GM23338 (cell line): Measurements from ENCODE around the gene LSM14A. TPM values are rescaled to one million over a fixed set of nuclear protein-coding genes. Genes with fewer than 3 reads are reported as not detected.

Source experiments
- ATAC-seq: fragments of 200-7000 bp; cut with Tn5 transposase; 3 replicates; pipeline ENCODE4 v1.9.1; 2020
- DNase-seq: peaks from one replicate; pipeline ENCODE4 v3.0.0-alpha.2; 2015; ENCODE audit warnings: low spot score
- H2AFZ ChIP-seq: fragments of 200-600 bp; sonication (generic); 2 replicates; pipeline ENCODE4 v1.8.0; 2016; ENCODE audit warnings: antibody characterized with exemption, mild to moderate bottlenecking, moderate library complexity
- H3F3A ChIP-seq: fragments of 200-600 bp; sonication (generic); replicated peaks from 2 replicates; pipeline ENCODE4 v1.8.0; 2017; ENCODE audit warnings: antibody characterized with exemption, mixed run types, low read depth
- H3K27ac ChIP-seq: fragments of 200-600 bp; sonication (generic); 2 replicates; pipeline ENCODE4 v1.6.1; 2016; ENCODE audit warnings: low read depth
- H3K27me3 ChIP-seq: fragments of 200-600 bp; sonication (generic); 2 replicates; pipeline ENCODE4 v1.8.0; 2016; ENCODE audit warnings: mild to moderate bottlenecking, mixed run types, moderate library complexity; ENCODE audit not compliant: insufficient read depth
- H3K36me3 ChIP-seq: fragments of 200-600 bp; sonication (generic); 2 replicates; pipeline ENCODE4 v1.8.0; 2016; ENCODE audit warnings: mild to moderate bottlenecking; ENCODE audit not compliant: insufficient read depth
- H3K4me1 ChIP-seq: fragments of 200-600 bp; sonication (generic); 2 replicates; pipeline ENCODE4 v1.8.0; 2016; ENCODE audit warnings: mild to moderate bottlenecking, moderate library complexity; ENCODE audit not compliant: insufficient read depth
- H3K4me2 ChIP-seq: fragments of 200-600 bp; sonication (generic); 2 replicates; pipeline ENCODE4 v1.7.1; 2017; ENCODE audit warnings: mixed run types
- H3K4me3 ChIP-seq: fragments of 200-600 bp; sonication (generic); 2 replicates; pipeline ENCODE4 v1.6.1; 2016; ENCODE audit warnings: mixed run types
- H3K79me2 ChIP-seq: fragments of 200-600 bp; sonication (generic); replicated peaks from 2 replicates; pipeline ENCODE4 v1.8.0; 2017; ENCODE audit warnings: mild to moderate bottlenecking; ENCODE audit not compliant: insufficient read depth
- H3K9me2 ChIP-seq: fragments of 200-600 bp; sonication (generic); 2 replicates; pipeline ENCODE4 v1.8.0; 2017; ENCODE audit not compliant: insufficient read depth
- H4K20me1 ChIP-seq: fragments of 200-600 bp; sonication (generic); replicated peaks from 2 replicates; pipeline ENCODE4 v1.8.0; 2017; ENCODE audit warnings: mild to moderate bottlenecking; ENCODE audit not compliant: insufficient read depth
- H3K27ac Mint-ChIP-seq: 2 replicates; pipeline ENCODE4 v1.8.0; 2020; ENCODE audit warnings: inconsistent platforms, mild to moderate bottlenecking, moderate library complexity, mixed read lengths
- H3K27me3 Mint-ChIP-seq: 3 replicates; pipeline ENCODE4 v1.8.0; 2022; ENCODE audit warnings: low read depth, mild to moderate bottlenecking, moderate library complexity, mixed read lengths, inconsistent platforms; ENCODE audit not compliant: insufficient read depth, poor library complexity
- H3K36me3 Mint-ChIP-seq: 3 replicates; pipeline ENCODE4 v1.8.0; 2021; ENCODE audit warnings: low read depth, mild to moderate bottlenecking, inconsistent platforms, moderate library complexity, mixed read lengths
- H3K4me1 Mint-ChIP-seq: 3 replicates; pipeline ENCODE4 v1.8.0; 2020; ENCODE audit warnings: mild to moderate bottlenecking, inconsistent platforms, mixed read lengths
- H3K4me3 Mint-ChIP-seq: 3 replicates; pipeline ENCODE4 v1.8.0; 2021; ENCODE audit warnings: moderate library complexity, mild to moderate bottlenecking, inconsistent platforms, mixed read lengths
- H3K9me3 Mint-ChIP-seq: 3 replicates; pipeline ENCODE4 v1.8.0; 2020; ENCODE audit warnings: moderate library complexity, mild to moderate bottlenecking, inconsistent platforms, mixed read lengths
- EZH2 ChIP-seq: fragments of 200-600 bp; sonication (generic); IDR thresholded peaks from one replicate; pipeline ENCODE4 v1.8.0; 2017; ENCODE audit warnings: antibody characterized with exemption, mild to moderate bottlenecking, low read depth; ENCODE audit not compliant: unreplicated experiment
- EZH2phosphoT487 ChIP-seq: fragments of 200-600 bp; sonication (generic); IDR thresholded peaks from one replicate; pipeline ENCODE4 v1.8.1; 2018; ENCODE audit warnings: antibody characterized with exemption; ENCODE audit not compliant: unreplicated experiment
- NANOG ChIP-seq: IDR thresholded peaks from 2 replicates; pipeline ENCODE4 v1.6.1; 2016; ENCODE audit warnings: antibody characterized with exemption, borderline replicate concordance
- STAT1 ChIP-seq: IDR thresholded peaks from one replicate; pipeline ENCODE4 v1.6.1; 2016; ENCODE audit warnings: antibody characterized with exemption; ENCODE audit not compliant: unreplicated experiment
- ZNF331 ChIP-seq: fragments of 250-450 bp; sonication (Bioruptor Pico); IDR thresholded peaks from 2 replicates; pipeline ENCODE4 v1.5.0; 2020; ENCODE audit warnings: low read depth, mild to moderate bottlenecking, moderate library complexity
- polyA plus RNA-seq: library from polyadenylated mRNA; unstranded; fragments of >200 nt; fragmentation: Nextera tagmentation; extraction: Ambion mirVana; gene quantifications from 2 replicates; pipeline ENCODE4 v1.2.1, GENCODE V29; 2016
- total RNA-seq: library from RNA; depleted of rRNA; stranded (reverse); fragments of >200 nt; shearing (Covaris generic); gene quantifications from 2 replicates; pipeline ENCODE4 v1.2.3, GENCODE V29; 2014
- TF ChIP-seq, protein P1 (sequence below): fragments of 250-450 bp; sonication (Bioruptor Pico); IDR thresholded peaks from 2 replicates; pipeline ENCODE4 v1.5.0; 2020; ENCODE audit warnings: mild to moderate bottlenecking, moderate library complexity

Gene LSM14A
- total and polyA plus RNA-seq, 2 experiments from 2014 or later, result 109 to 166 TPM

DNA sequence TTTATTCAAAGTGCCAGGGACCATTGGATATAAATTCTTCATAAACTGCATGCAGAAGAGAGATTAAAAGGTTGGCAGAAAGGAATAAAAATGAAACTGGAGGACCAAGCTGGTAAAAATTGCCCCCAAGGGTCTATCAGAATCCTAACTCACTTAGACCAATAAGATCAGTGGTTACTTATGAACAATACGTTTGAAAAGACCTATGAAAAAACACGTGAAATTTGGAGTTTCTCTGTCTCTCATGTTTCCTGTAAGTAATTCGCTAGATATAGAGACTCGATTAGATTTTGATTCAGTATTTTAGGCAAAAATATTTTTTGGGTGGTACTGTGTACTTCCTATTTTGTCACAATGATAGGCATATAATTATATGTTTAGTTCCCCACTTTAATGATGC lies 104.9 kb downstream of the LSM14A start:
- Histone ChIP-seq H3F3A (peaks cover under 1% of the 10 kb centered on the region; the same call in 1 of the 2 replicates), H3K27ac (no peak overlapping the region), H3K27me3 (no peaks in the 10 kb centered on the region), H3K4me3 (no peak overlapping the region), H3K4me2 (no peak overlapping the region), H3K9me2 (no peaks in the 10 kb centered on the region), H4K20me1 (peaks cover 8% of the 10 kb centered on the region; the same call in 1 of the 2 replicates), H3K36me3 (no peaks in the 10 kb centered on the region), H3K79me2 (peaks cover 21% of the 10 kb centered on the region; the same call in 1 of the 2 replicates), H3K4me1 (no peaks in the 10 kb centered on the region), H2AFZ (no peak overlapping the region)
- H3K4me1 Mint-ChIP-seq, result no peaks in the 10 kb centered on the region
- H3K4me3 Mint-ChIP-seq, result no peak overlapping the region
- H3K27ac Mint-ChIP-seq, result no peak overlapping the region
- no peaks in the 10 kb centered on the region for H3K9me3 Mint-ChIP-seq
- H3K27me3 Mint-ChIP-seq, result no peaks in the 10 kb centered on the region
- no peaks in the 10 kb centered on the region for H3K36me3 Mint-ChIP-seq
- no peak for ATAC-seq
- no peak for DNase-seq
- TF ChIP-seq EZH2phosphoT487 (no peak), STAT1 (no peak)
- TF ChIP-seq, protein P1, sequence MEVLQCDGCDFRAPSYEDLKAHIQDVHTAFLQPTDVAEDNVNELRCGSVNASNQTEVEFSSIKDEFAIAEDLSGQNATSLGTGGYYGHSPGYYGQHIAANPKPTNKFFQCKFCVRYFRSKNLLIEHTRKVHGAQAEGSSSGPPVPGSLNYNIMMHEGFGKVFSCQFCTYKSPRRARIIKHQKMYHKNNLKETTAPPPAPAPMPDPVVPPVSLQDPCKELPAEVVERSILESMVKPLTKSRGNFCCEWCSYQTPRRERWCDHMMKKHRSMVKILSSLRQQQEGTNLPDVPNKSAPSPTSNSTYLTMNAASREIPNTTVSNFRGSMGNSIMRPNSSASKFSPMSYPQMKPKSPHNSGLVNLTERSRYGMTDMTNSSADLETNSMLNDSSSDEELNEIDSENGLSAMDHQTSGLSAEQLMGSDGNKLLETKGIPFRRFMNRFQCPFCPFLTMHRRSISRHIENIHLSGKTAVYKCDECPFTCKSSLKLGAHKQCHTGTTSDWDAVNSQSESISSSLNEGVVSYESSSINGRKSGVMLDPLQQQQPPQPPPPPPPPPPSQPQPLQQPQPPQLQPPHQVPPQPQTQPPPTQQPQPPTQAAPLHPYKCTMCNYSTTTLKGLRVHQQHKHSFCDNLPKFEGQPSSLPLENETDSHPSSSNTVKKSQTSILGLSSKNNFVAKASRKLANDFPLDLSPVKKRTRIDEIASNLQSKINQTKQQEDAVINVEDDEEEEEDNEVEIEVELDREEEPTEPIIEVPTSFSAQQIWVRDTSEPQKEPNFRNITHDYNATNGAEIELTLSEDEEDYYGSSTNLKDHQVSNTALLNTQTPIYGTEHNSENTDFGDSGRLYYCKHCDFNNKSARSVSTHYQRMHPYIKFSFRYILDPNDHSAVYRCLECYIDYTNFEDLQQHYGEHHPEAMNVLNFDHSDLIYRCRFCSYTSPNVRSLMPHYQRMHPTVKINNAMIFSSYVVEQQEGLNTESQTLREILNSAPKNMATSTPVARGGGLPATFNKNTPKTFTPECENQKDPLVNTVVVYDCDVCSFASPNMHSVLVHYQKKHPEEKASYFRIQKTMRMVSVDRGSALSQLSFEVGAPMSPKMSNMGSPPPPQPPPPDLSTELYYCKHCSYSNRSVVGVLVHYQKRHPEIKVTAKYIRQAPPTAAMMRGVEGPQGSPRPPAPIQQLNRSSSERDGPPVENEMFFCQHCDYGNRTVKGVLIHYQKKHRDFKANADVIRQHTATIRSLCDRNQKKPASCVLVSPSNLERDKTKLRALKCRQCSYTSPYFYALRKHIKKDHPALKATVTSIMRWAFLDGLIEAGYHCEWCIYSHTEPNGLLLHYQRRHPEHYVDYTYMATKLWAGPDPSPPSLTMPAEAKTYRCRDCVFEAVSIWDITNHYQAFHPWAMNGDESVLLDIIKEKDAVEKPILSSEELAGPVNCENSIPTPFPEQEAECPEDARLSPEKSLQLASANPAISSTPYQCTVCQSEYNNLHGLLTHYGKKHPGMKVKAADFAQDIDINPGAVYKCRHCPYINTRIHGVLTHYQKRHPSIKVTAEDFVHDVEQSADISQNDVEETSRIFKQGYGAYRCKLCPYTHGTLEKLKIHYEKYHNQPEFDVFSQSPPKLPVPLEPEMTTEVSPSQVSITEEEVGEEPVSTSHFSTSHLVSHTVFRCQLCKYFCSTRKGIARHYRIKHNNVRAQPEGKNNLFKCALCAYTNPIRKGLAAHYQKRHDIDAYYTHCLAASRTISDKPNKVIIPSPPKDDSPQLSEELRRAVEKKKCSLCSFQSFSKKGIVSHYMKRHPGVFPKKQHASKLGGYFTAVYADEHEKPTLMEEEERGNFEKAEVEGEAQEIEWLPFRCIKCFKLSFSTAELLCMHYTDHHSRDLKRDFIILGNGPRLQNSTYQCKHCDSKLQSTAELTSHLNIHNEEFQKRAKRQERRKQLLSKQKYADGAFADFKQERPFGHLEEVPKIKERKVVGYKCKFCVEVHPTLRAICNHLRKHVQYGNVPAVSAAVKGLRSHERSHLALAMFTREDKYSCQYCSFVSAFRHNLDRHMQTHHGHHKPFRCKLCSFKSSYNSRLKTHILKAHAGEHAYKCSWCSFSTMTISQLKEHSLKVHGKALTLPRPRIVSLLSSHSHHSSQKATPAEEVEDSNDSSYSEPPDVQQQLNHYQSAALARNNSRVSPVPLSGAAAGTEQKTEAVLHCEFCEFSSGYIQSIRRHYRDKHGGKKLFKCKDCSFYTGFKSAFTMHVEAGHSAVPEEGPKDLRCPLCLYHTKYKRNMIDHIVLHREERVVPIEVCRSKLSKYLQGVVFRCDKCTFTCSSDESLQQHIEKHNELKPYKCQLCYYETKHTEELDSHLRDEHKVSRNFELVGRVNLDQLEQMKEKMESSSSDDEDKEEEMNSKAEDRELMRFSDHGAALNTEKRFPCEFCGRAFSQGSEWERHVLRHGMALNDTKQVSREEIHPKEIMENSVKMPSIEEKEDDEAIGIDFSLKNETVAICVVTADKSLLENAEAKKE, result no peak

DNA sequence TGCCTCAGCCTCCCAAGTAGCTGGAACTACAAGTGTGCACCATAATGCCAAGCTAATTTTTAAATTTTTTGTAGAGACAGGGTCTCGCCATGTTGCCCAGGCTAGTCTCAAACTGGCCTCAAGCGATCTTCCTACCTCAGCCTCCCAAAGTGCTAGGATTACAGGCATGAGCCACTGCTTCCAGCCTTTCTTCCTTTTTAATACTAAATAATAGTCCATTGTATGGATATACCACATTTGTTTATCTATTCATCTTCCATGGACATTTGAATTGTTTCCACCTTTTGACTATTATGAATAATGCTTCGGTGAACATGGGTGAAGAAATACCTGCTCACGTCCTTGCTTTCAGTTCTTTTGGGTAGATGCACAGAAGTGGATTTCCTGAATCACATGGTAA lies 106.5 kb downstream of the LSM14A start:
- peaks cover 14% of the 10 kb centered on the region; the same call in 1 of the 2 replicates for H3K79me2 ChIP-seq
- no peak overlapping the region for H3K4me3 Mint-ChIP-seq

More for the DNA sequence above, 106.5 kb downstream of the LSM14A start:
- Histone ChIP-seq H2AFZ (no peak overlapping the region), H3F3A (peaks cover 8% of the 10 kb centered on the region; the same call in 1 of the 2 replicates), H3K27me3 (no peaks in the 10 kb centered on the region), H3K4me2 (no peak overlapping the region), H3K36me3 (no peaks in the 10 kb centered on the region), H3K4me1 (no peaks in the 10 kb centered on the region), H3K27ac (no peak overlapping the region), H3K9me2 (no peaks in the 10 kb centered on the region), H4K20me1 (peaks cover 9% of the 10 kb centered on the region; the same call in 1 of the 2 replicates), H3K4me3 (no peak overlapping the region)
- Mint-ChIP-seq H3K36me3 (no peaks in the 10 kb centered on the region), H3K4me1 (peaks cover 2% of the 10 kb centered on the region; the same call in 1 of the 3 replicates), H3K27me3 (no peaks in the 10 kb centered on the region), H3K27ac (no peak overlapping the region), H3K9me3 (no peaks in the 10 kb centered on the region)
- TF ChIP-seq ZNF331, result no peak
- no peak for TF ChIP-seq EZH2
- TF ChIP-seq NANOG, result no peak
- TF ChIP-seq, protein P1, result no peak
- no peak for DNase-seq
- ATAC-seq, result no peak
